Measurements from ENCODE around the gene ZNF497.
A peak's percentile ranks its signal among the peaks of the same experiment; 100 is the strongest.

Gene ZNF497

GRCh38 chr19:58305065-58305931, 57.3 kb downstream of the ZNF497 start, which contains the start of gene ERVK3-1:
TSS of gene ERVK3-1 (plus strand) at chr19:58305377. CDS start at chr19:58312169, 6,792 bp downstream.
- peak; percentile 92 for DNase-seq

DNA sequence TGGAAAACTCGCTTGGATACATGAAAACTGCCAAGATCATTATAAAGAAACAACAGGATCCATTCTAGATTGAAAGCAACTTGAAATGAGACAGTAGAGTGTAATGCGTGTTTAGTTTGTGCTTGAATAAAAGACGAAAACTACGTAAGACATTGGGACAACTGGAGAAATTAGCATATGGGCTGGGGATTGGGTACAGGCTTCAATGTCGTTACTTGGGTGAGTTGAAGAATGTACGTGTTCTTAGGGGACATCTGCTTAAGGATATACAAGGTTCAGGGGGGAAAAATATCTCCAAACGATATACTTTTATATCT, 57.8 kb downstream of the ZNF497 start:
- no peak for DNase-seq

Data from NCI-H1694 (cell line).